Stimulated activated memory B cell treated with anti-CD40 and anti-IgM and Interleukin-4, amounts not matched to agents 10 μg/mL and 1 μg/mL and 100 μg/mL, for 72 hours (primary cell): ENCODE data around the gene AP1G2.
"Not testable (repeated sequence)": the region's sequence is repeated elsewhere in the genome, so short reads cannot be mapped to it uniquely, and the experiment has no call there.

Experiments used
- ATAC-seq: fragments of 150-1000 bp; cut with Tn5 transposase; 2 replicates; pipeline ENCODE4 v1.10.0; 2021
- H3K27ac Mint-ChIP-seq: one replicate; pipeline ENCODE4 v1.8.0; 2022; ENCODE audit warnings: mild to moderate bottlenecking, mixed read lengths
- H3K27me3 Mint-ChIP-seq: one replicate; pipeline ENCODE4 v1.8.0; 2022; ENCODE audit warnings: mixed read lengths
- H3K36me3 Mint-ChIP-seq: one replicate; pipeline ENCODE4 v1.8.0; 2022; ENCODE audit warnings: mixed read lengths
- H3K4me1 Mint-ChIP-seq: one replicate; pipeline ENCODE4 v1.8.0; 2022; ENCODE audit warnings: mixed read lengths
- H3K4me3 Mint-ChIP-seq: one replicate; pipeline ENCODE4 v1.8.0; 2022; ENCODE audit warnings: mild to moderate bottlenecking, moderate library complexity, mixed read lengths
- H3K9me3 Mint-ChIP-seq: one replicate; pipeline ENCODE4 v1.8.0; 2022; ENCODE audit warnings: mixed read lengths

AP1G2 gene, protein sequence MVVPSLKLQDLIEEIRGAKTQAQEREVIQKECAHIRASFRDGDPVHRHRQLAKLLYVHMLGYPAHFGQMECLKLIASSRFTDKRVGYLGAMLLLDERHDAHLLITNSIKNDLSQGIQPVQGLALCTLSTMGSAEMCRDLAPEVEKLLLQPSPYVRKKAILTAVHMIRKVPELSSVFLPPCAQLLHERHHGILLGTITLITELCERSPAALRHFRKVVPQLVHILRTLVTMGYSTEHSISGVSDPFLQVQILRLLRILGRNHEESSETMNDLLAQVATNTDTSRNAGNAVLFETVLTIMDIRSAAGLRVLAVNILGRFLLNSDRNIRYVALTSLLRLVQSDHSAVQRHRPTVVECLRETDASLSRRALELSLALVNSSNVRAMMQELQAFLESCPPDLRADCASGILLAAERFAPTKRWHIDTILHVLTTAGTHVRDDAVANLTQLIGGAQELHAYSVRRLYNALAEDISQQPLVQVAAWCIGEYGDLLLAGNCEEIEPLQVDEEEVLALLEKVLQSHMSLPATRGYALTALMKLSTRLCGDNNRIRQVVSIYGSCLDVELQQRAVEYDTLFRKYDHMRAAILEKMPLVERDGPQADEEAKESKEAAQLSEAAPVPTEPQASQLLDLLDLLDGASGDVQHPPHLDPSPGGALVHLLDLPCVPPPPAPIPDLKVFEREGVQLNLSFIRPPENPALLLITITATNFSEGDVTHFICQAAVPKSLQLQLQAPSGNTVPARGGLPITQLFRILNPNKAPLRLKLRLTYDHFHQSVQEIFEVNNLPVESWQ

DNA sequence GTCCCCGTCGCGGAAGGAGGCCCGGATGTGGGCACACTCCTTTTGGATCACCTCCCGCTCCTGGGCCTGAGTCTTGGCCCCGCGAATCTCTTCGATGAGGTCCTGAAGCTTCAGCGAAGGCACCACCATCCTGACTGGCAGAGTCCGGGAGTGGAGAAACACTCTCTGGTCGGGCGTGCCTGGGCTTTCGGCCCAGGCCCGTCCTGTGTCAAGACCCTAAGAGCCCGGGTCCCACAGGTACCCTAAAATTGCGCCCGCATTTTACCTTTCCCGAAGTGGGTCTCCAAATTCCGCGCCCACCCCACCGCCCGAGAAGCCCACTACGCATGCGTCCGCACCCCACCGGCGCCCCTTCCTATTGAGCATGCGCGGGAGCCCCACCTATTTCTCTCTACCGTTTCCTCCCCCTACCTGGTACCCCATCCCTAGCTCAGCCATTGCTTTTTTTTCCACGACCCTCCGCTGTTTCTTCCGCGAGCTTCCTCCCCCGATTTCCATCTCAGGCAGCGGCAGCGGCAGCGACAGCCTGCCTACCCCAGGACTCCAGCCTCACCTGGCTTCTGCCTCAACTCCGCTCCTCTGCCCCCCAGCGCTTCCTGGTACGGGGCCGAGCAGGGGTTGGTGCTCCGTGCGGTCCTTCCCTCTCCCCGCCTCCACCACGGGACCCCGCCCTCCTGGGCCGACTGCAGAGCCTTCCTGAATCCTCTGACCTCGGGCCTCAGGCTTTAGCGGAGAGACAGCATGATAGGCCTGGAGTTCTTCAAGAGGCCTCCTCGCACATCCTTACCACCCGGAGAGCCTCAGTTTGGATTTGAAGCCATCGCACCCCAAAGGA, at the start of gene AP1G2:
AP1G2 (minus strand) TSS at position 606 of the 835 bp plus-strand sequence; CDS start at position 129, 477 bp downstream.
- H3K27ac Mint-ChIP-seq, result peak within 1 kb of the TSS; percentile 92

DNA sequence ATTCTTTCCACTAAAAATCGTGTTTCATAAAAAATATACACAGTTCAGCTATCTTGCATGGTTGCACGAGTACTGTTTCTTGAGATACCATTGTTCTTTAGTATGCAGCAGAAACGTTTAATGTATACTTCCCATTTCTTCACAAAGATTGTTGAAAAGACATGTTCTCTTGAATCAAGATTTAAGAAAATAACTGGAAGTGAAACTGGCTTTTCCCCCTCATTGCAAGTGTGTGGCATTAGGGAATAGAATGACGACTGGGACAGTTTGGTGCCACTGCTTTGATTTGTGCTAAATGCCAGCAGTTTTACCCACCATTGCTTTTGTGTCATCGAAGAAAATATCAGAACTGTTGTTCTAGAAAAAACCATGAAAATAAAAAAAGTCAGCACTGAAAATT, 48.3 kb upstream of the AP1G2 start:
- Mint-ChIP-seq H3K27me3 (peaks cover 39% of the 10 kb centered on the region), H3K36me3 (no peaks in the 10 kb centered on the region)
- no peak for ATAC-seq

More for the DNA sequence above, at the start of gene AP1G2:
- peaks cover 39% of the 10 kb centered on the region for H3K4me1 Mint-ChIP-seq
- peaks cover 25% of the 10 kb centered on the region for H3K36me3 Mint-ChIP-seq
- peaks cover 13% of the 10 kb centered on the region for H3K27me3 Mint-ChIP-seq
- peak within 1 kb of the TSS; percentile 100 for H3K4me3 Mint-ChIP-seq
- H3K9me3 Mint-ChIP-seq, result no peaks in the 10 kb centered on the region
- peak; percentile 98 for ATAC-seq

DNA sequence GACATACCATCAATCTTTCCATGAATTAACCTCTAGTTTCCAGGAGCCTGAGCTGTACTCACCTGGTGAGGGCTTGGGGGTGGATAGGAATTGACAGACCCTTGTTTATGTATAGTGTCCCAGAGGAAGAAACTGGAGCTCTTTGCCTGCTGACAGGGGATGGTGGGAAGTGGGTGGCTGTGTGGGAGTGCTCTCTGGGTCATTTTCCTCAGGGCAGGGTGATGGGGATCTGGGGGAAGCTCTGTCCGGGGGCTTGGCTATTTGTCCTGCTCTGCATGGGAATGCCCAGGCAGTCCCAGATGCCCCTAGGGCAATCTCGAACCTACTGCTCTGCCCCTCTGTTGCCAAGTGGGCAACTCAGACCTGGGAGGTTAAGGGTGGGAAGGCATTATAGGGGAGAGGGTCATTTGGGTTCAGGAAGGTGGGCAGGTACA, 46.8 kb upstream of the AP1G2 start:
- H3K27ac Mint-ChIP-seq, result no peak overlapping the region
- peaks cover 28% of the 10 kb centered on the region for H3K27me3 Mint-ChIP-seq
- no peaks in the 10 kb centered on the region for H3K4me1 Mint-ChIP-seq
- no peak overlapping the region for H3K4me3 Mint-ChIP-seq
- H3K9me3 Mint-ChIP-seq, result no peaks in the 10 kb centered on the region
- no peak for ATAC-seq
- no peaks in the 10 kb centered on the region for H3K36me3 Mint-ChIP-seq

More for the DNA sequence above, 48.3 kb upstream of the AP1G2 start:
- Mint-ChIP-seq H3K4me3 (no peak overlapping the region), H3K9me3 (no peaks in the 10 kb centered on the region), H3K27ac (no peak overlapping the region), H3K4me1 (no peaks in the 10 kb centered on the region)

DNA sequence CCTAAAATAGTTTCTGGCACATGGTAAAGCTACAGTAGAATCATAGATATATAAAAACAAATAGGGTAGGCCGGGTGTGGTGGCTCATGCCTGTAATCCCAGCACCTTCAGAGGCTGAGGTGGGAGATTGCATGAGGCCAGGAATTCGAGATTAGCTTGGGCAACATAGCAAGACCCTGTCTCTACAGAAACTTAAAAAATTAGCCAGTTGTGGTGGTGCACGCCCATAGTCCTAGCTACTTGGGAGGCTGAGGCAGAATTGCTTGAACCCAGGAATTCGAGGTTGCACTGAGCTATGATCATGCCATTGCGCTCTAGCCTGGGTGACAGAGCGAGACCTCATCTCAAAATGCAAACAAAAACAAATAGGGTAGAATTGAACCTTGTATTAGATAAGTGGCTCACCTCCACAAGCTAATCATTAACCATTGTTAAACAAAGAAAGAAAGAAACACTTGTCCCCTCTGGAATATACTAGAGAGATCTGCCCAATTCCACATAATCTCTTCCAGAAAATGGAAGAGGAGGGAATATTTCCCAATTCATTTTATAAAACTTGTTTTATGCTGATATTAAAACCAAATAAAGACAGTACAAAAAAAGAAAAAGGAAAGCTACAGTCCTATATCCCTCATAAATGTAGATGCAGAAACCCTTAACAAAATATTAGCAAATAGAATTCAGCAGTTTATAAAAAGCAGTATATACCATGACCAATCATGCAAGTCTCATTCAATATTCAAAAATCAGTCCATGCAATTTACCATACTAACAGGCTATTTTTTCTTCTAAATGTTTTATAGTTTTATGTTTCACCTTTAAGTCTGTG, 45.9 kb upstream of the AP1G2 start:
- H3K27ac Mint-ChIP-seq, result no peak overlapping the region
- no peak for ATAC-seq
- peaks cover 3% of the 10 kb centered on the region for H3K9me3 Mint-ChIP-seq
- H3K4me1 Mint-ChIP-seq, result no peaks in the 10 kb centered on the region
- peaks cover 28% of the 10 kb centered on the region for H3K27me3 Mint-ChIP-seq
- H3K4me3 Mint-ChIP-seq, result no peak overlapping the region
- no peaks in the 10 kb centered on the region for H3K36me3 Mint-ChIP-seq

DNA sequence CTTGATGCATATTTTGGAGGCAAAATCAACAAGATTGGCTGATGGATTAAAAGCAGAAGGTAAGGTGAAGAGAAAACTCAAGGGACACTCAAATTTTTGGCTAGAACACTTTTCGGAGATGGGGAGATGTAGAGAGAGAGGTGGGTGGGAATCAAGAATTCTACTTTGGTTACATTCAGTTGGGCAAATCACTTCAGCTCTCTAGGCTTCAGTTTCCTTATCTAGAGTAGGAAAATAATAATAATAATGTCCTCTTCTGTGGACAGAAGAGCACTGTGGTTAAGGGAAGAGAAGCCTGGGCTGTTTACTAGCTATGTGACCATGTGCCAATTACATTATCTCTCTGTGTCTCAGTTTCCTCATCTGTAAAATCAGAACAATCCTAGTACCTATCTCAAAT, 45.2 kb upstream of the AP1G2 start:
- Mint-ChIP-seq H3K4me3 (no peak overlapping the region), H3K27ac (no peak overlapping the region), H3K4me1 (no peaks in the 10 kb centered on the region), H3K36me3 (no peaks in the 10 kb centered on the region), H3K9me3 (peaks cover 3% of the 10 kb centered on the region), H3K27me3 (peaks cover 28% of the 10 kb centered on the region)
- ATAC-seq, result no peak

DNA sequence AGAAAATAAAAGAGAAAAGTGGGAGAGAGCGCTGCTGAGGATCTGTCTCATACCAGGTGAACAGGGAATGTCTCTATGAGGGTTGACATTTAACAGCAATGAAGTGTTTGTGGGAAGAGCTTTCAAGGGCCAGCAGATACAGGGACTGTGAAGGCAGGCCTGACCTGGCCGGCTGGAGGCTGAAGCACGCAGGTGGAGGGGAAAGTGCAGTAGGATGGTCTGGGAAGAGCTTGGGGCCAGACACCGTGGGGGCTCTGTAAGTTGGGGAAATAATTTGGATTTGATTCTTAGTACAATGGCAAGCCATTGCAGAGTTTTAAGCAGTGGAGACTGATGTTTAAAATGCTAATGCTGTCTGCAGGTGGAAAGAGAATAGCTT, 44.8 kb upstream of the AP1G2 start:
- peaks cover 31% of the 10 kb centered on the region for H3K27me3 Mint-ChIP-seq
- H3K36me3 Mint-ChIP-seq, result no peaks in the 10 kb centered on the region
- H3K9me3 Mint-ChIP-seq, result peaks cover 3% of the 10 kb centered on the region
- no peaks in the 10 kb centered on the region for H3K4me1 Mint-ChIP-seq
- no peak overlapping the region for H3K27ac Mint-ChIP-seq
- no peak overlapping the region for H3K4me3 Mint-ChIP-seq
- no peak for ATAC-seq

DNA sequence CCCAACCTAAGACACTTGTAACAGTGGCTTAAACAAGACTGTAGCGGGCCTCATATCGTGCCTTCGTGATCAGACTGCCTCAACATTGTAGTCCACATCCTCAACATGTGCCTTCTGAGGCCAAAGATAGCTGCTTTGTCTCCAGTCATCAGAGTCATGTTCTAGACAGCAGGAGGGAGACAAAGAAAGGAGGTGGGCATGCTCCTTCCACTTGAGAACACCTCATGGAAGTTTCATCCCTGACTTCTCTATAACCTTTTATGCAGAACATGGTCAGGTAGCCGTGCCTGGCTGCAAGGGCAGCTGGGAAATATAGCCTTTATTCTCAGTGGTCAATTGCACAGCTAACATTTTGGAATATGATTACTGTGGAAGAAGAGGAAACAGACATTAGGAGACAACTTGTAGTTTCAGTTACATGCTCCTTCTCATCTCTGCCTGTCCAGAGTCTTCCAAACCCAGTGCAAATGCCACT, 43.3 kb upstream of the AP1G2 start:
- Mint-ChIP-seq H3K36me3 (no peaks in the 10 kb centered on the region), H3K4me1 (peaks cover 1% of the 10 kb centered on the region), H3K27ac (no peak overlapping the region), H3K4me3 (no peak overlapping the region), H3K27me3 (peaks cover 40% of the 10 kb centered on the region), H3K9me3 (peaks cover 3% of the 10 kb centered on the region)
- no peak for ATAC-seq

DNA sequence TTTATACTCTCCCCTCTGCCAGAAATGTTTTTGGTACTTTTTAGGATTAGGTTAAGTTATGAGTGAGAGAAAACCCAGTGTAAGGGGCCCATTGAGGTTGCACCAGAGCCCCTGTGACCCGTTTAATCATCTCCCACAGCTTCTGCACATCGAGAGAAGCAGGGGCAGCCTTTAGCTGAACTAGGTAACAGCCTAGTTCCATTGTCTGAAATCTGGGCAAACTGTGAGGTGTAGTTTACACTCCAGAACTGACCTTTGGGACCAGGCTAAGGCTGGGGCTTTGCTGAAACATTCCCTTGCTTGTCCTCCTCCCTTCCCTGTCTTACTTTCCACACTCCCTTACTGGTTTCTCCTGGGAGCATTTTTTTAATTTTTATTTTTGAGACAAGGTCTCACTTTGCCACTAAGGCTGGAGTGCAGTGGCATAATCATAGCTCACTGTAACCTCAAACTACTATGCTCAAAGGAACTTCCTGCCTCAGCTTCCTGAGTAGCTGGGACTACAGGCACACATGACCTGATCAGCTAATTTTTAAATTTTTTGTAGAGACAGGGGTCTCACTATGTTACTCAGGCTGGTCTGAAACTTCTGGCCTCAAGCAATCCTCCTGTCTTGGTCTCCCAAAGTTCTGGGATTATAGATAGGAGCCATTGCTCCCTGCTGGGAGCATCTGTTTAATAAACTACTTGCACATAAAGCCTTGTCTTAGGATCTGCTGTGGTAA, 42.7 kb upstream of the AP1G2 start:
- Mint-ChIP-seq H3K27me3 (peaks cover 40% of the 10 kb centered on the region), H3K36me3 (no peaks in the 10 kb centered on the region), H3K4me1 (peaks cover 6% of the 10 kb centered on the region), H3K4me3 (no peak overlapping the region), H3K9me3 (peaks cover 3% of the 10 kb centered on the region), H3K27ac (no peak overlapping the region)
- ATAC-seq, result no peak

DNA sequence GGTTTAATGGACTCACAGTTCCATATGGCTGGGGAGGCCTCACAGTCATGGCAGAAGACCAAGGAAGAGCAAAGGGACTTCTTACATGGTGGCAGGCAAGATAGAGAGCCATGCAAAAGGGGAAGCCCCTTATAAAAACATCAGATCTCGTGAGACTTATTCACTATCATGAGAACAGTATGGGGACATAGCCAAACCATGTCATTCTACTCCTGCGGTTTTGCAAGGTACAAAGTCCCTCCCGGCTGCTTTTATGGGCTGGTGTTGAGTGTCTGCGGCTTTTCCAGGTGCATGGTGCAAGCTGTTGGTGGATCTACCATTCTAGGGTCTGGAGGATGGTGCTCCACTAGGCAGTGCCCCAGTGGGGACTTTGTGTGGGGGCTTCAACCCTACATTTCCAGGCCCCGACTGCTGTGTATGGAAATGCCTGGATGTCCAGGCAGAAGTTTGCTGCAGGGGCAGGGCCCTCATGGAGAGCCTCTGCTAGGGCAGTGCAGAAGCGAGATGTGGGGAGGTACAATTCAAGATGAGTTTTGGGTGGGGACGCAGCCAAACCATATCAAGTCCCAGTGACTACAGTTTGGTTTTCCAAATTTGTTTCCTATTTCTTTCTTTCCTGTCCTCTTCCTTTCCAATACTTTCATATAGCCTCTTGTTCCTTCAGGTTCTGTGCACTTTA, 42.0 kb upstream of the AP1G2 start:
- not testable (repeated sequence) for H3K4me3 Mint-ChIP-seq, H3K27ac Mint-ChIP-seq, H3K4me1 Mint-ChIP-seq, H3K9me3 Mint-ChIP-seq, H3K36me3 Mint-ChIP-seq, ATAC-seq
- H3K27me3 Mint-ChIP-seq, result peaks cover 35% of the 10 kb centered on the region

DNA sequence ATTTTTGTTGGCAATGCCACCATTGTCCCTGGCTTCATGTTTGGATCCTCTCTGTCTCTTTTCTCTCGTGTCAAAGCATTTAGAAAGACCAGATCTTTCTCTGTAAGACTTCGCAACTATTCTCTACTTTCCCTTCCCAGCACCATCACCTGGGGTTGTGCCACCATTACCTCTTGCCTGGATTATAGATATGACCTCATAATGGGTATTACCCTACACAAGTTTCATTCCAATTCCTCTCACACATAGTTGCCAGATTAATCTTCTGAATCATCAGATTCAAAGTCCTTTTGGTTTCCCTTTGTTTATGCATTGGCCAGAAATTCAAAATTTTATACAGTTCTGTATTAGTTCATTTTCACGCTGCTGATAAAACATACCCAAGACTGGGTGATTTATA, 41.4 kb upstream of the AP1G2 start:
- H3K4me3 Mint-ChIP-seq, result no peak overlapping the region
- ATAC-seq, result no peak
- H3K36me3 Mint-ChIP-seq, result no peaks in the 10 kb centered on the region
- no peak overlapping the region for H3K27ac Mint-ChIP-seq
- H3K9me3 Mint-ChIP-seq, result peaks cover 3% of the 10 kb centered on the region
- peaks cover 29% of the 10 kb centered on the region for H3K27me3 Mint-ChIP-seq
- peaks cover 6% of the 10 kb centered on the region for H3K4me1 Mint-ChIP-seq

DNA sequence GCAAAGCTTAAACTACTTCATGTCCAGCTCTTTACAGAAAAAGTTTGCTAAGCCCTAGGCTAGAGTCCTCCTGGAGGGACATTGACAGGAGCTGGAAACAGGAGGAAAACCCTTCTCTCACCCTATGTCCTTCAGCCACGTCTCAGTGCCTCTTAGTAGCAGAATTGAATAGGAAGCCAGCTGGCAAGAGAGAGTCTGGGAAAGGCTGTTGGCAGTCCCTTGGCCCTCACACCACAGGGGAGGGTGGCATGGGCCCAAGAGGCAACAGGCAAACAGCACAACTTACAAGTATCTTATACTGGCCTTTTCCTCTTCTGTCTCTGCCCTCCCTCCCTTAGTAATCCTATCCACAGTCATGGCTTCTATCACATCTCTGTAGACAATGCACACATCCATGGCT, 40.9 kb upstream of the AP1G2 start:
- Mint-ChIP-seq H3K27ac (no peak overlapping the region), H3K4me3 (no peak overlapping the region), H3K4me1 (peaks cover 6% of the 10 kb centered on the region), H3K36me3 (no peaks in the 10 kb centered on the region), H3K9me3 (peaks cover 3% of the 10 kb centered on the region), H3K27me3 (peaks cover 24% of the 10 kb centered on the region)
- no peak for ATAC-seq

DNA sequence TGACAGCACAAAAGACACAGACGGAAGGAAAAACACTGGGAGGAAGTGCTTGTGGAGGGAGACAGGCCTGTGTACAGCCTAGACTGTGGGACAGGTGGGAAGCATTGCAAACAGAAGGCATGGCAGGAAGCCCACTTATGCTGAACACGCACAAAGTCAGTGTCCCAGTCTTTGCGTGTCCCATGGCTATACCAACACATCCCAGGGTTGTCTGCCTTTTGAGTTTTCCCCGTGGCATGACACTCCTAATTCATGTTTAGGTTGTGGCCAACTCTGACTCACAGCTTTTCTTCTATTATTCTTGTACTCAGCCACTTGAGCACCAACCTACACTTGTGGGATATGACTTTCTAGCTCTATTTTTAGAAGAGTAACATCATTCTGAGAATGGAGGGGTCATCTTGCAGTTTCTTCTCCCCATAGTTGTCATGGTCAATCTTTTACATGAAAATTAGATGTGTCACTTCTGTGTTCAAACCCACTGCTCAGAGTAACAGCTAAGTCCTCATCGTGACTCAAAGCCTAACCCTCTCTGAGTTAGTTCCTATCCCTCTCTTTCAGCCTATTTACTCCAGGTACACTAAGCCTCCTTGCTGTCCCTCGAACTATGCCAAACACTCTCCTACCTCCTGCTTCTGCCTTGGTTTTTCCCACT, 38.5 kb upstream of the AP1G2 start:
- H3K4me3 Mint-ChIP-seq, result no peak overlapping the region
- no peaks in the 10 kb centered on the region for H3K36me3 Mint-ChIP-seq
- peaks cover 24% of the 10 kb centered on the region for H3K27me3 Mint-ChIP-seq
- H3K9me3 Mint-ChIP-seq, result peaks cover 3% of the 10 kb centered on the region
- ATAC-seq, result peak; percentile 82
- H3K27ac Mint-ChIP-seq, result peak overlapping the region; percentile 54
- H3K4me1 Mint-ChIP-seq, result peaks cover 6% of the 10 kb centered on the region

DNA sequence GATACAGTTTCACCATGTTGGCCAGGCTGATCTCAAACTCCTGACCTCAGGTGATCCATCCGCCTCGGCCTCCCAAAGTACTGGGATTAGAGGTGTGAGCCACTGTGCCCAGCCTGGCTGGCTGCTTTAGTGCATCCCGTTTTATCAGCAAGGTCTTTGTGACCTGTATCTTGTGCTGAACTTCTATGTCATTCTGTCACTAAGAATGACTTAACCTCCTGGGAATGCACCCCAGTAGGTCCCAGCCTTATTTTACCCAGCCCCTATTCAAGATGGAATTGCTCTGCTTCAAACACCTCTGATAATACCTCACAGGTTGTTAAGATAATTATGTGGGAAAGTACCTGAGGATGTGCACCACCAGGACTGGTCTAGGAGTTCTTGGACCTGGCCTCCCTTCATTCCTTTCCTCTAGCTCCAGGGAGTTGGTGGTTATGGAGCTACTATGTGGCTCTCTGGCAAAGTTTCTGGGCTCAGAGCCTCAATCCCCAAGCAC, 37.1 kb upstream of the AP1G2 start:
- Mint-ChIP-seq H3K4me3 (no peak overlapping the region), H3K4me1 (peaks cover 6% of the 10 kb centered on the region), H3K27ac (no peak overlapping the region), H3K9me3 (peaks cover 7% of the 10 kb centered on the region), H3K27me3 (peaks cover 33% of the 10 kb centered on the region), H3K36me3 (no peaks in the 10 kb centered on the region)
- no peak for ATAC-seq
